NOMO-1 treated with DMSO at 0.1 percent for 48 hours (cell line): ENCODE measurements around the gene TBC1D9.
"Not testable (repeated sequence)": the region's sequence is repeated elsewhere in the genome, so short reads cannot be mapped to it uniquely, and the experiment has no call there.

Experiments
- DNase-seq: peaks from one replicate; lab custom pipeline; 2025; ENCODE audit not compliant: unreplicated experiment; lab: John Stamatoyannopoulos, UW

Gene TBC1D9

GRCh38 chr4:140754918-140755773, 1.0 kb downstream of the TBC1D9 start:
- DNase-seq: no peak

- DNase-seq: no peak
Measured at GRCh38 chr4:140753329-140753728, 2.9 kb downstream of the TBC1D9 start.

GRCh38 chr4:140752291-140753068, 3.7 kb downstream of the TBC1D9 start:
- no peak for DNase-seq

DNA sequence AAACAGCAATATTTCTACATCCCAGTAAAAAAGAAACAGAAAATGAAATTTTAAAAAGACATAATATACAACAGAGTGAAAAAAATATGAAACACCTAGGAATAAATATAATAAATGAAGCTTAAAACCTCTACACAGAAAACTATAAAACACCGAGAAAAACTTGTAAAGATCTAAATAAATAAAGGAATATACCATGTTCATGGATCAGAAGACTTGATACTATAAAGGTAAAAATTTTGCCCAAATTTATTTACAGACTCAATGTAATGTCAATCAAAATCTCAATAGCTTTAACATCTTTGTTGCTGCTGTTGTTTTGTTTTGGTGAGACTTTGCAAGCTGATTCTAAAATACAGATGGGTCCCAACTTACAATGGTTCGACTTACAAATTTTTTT, 5.7 kb downstream of the TBC1D9 start:
- no peak for DNase-seq

DNA sequence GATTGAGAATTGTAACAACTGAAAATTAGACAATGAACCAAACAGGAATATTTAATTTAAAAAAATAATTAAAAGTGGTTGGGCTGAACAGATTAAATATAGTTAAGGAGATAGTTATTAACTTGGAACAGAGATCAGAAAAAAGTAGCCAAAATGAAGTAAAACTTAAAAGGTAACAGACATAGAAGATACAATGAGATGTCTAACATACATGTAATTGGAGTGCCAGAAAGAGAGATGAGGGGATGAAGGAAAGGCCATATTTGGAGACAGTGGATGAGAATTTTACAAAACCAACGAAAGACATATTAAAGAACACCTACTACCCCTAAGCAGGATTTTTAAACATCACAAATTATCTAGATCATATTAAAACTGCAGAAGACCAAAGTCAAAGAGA, 8.0 kb downstream of the TBC1D9 start:
- DNase-seq: no peak

GRCh38 chr4:140746546-140746945, 9.6 kb downstream of the TBC1D9 start:
- DNase-seq: not testable (repeated sequence)

GRCh38 chr4:140744421-140744820, 11.8 kb downstream of the TBC1D9 start:
- no peak for DNase-seq

- DNase-seq: peak; percentile 73
Measured at GRCh38 chr4:140743194-140743931, 12.8 kb downstream of the TBC1D9 start.

GRCh38 chr4:140742838-140743193, 13.4 kb downstream of the TBC1D9 start:
- DNase-seq: no peak

DNA sequence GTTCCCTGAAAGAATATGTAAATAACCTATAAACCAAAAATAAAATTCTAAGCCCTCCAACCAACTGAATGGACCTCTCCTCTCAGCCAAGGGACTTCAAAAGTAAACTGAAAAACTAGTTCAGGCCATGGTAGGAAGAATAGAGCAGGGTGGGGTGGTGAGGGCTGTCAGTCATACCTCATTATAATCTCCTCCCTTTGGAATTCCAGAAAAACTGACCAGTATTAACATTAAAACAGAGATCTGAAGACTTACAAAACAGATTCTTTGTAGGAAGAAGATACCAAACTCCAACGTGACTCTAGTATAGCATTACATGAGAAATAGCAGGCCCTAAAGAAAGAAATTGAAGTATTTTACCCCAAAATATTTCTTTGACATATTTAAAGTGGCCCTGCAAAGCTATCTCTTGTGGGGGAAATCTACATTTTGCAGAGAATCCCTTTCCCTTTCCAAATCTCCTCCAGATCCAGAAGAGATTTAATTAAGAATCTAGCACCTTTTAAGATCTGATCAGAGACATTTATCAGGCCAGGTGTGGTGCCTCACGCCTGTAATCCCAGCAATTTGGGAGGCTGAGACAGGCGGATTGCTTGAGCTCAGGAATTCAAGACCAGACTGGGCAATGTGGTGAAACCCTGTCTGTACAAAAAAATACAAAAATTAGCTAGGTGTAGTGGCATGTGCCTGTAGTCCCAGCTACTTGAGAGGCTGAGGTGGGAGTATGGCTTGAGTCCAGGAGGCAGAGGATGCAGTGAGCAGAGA, 15.1 kb downstream of the TBC1D9 start:
- DNase-seq: no peak

DNA sequence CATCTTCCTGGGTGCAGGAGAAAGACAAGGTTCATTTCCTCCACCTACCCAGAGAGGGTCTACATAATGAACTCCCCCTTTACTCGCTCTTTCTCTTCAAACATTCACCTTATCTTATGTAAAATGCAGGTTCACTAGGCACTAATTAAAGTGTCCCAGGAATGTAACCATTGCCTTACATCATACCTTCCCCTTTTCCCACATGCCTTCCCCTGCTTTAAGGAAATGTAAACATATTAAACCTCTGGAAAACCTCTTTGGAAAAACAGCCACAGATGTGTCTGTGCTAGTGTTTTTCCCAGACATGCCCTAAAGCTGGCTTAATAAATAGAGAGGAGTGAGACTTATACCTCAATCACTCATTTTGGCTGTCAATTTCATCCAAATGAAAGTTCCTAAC, 15.8 kb downstream of the TBC1D9 start:
- no peak for DNase-seq

DNA sequence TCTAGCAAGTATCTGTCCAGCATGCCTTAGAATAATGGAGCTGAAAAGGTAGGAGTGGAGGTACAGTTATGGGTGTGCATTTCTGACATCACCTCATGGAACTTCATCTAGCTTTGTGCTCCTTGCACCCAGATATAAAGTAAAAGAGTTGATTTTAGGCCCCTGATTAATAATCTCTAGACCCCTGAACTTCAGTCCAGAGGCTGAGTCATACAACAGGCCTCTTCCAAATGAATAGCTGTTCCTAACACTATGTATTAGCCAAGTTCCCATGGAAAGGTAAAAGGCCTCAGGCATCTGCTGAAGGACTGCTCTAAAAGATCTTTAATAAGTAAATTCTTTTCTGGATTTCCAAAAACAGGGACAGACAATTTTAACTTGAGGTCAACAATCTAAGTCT, 16.2 kb downstream of the TBC1D9 start:
- no peak for DNase-seq

GRCh38 chr4:140738139-140738538, 18.0 kb downstream of the TBC1D9 start:
- no peak for DNase-seq

GRCh38 chr4:140736669-140737343, 19.4 kb downstream of the TBC1D9 start:
- no peak for DNase-seq

DNA sequence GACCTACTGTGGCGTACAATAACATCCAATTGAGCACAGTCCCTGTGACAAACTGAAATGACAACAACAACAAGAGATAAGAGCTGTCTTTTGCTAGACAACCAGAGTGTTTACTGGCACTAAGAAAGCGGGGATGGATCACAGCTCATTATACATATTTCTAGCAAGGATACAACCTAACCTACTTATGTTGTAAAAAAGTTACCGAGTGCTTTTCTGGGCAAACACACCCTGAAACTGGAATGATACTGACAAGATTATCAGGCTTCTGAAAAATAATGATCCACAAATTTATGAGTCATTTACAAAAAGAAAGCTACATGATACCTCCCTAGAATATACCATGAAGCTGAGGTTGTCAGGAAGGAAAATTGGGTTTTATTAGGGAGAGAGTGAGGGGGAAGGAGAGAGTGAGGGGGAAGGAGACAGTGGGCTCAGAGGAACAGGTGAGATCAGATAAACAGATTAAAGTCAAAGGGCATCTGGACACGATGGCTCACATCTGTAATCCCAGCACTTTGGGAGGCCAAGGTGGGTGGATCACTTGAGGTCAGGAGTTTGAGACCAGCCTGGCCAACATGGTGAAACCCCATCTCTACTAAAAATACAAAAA, 20.3 kb downstream of the TBC1D9 start:
- DNase-seq: no peak

GRCh38 chr4:140735317-140735716, 20.9 kb downstream of the TBC1D9 start:
- DNase-seq: no peak

- DNase-seq: no peak
Measured at GRCh38 chr4:140732780-140733179, 23.4 kb downstream of the TBC1D9 start.

DNA sequence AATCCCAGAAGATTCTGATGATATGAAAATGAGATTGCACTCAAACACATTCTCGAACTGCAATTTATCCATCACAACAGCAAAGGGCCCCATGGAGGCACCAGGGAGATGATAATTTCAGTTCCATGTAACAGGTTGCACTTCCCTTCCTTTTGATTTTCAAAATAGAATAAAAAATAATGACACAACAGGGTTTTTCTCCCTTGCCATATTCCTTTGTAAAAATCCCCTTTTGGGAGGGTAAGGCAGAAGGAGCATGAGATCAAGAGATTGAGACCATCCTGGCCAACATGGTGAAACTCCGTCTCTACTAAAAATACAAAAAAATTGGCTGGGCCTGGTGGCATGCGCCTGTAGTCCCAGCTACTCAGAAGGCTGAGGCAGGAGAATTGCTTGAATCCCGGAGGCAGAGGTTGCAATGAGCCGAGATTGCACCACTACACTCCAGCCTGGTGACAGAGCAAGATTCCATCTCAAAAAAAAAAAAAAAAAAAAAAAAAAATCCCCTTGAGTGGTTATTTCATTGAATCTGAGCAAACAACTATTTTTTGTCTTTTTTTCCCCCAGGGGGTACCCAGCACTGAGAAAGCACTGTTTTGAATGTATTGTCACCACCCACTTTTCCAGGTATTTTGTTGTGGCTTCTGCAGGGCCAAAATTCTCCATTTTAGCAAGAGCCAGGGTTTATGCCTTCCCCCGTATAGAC, 26.7 kb downstream of the TBC1D9 start:
- no peak for DNase-seq

- peak; percentile 75 for DNase-seq
Measured at GRCh38 chr4:140726776-140727500, 29.2 kb downstream of the TBC1D9 start.
